HG02678 (cell line): ENCODE data around the gene HSPH1.

Experiments
- ATAC-seq: cut with Tn5 transposase; IDR thresholded peaks from one replicate; pipeline ENCODE4 v1.9.1; 2021; ENCODE audit warnings: mild to moderate bottlenecking, moderate library complexity; ENCODE audit not compliant: unreplicated experiment

The HSPH1 gene

GRCh38 chr13:31133621-31134020 is 28.1 kb downstream of the HSPH1 start:
- ATAC-seq: no peak

GRCh38 chr13:31131470-31131961 is 30.2 kb downstream of the HSPH1 start:
- ATAC-seq: no peak

- ATAC-seq: no peak
Observed at GRCh38 chr13:31129419-31129818, 32.3 kb downstream of the HSPH1 start.

- ATAC-seq: no peak
Observed at GRCh38 chr13:31124204-31124603, 37.5 kb downstream of the HSPH1 start.

GRCh38 chr13:31122544-31123260 is 39.0 kb downstream of the HSPH1 start:
- no peak for ATAC-seq

GRCh38 chr13:31122143-31122542 is 39.6 kb downstream of the HSPH1 start:
- ATAC-seq: no peak

- no peak for ATAC-seq
Observed at GRCh38 chr13:31121379-31122140, 40.1 kb downstream of the HSPH1 start.

- no peak for ATAC-seq
Observed at GRCh38 chr13:31119966-31120700, 41.6 kb downstream of the HSPH1 start.

- ATAC-seq: no peak
Observed at GRCh38 chr13:31119526-31119925, 42.2 kb downstream of the HSPH1 start.

GRCh38 chr13:31116224-31116623 is 45.5 kb downstream of the HSPH1 start:
- ATAC-seq: no peak

- no peak for ATAC-seq
Observed at GRCh38 chr13:31115616-31116015, 46.1 kb downstream of the HSPH1 start.

GRCh38 chr13:31114641-31115040 is 47.1 kb downstream of the HSPH1 start:
- ATAC-seq: no peak

GRCh38 chr13:31111136-31111535 is 50.6 kb downstream of the HSPH1 start:
- ATAC-seq: no peak

- no peak for ATAC-seq
Observed at GRCh38 chr13:31110617-31111016, 51.1 kb downstream of the HSPH1 start.

GRCh38 chr13:31110169-31110568 is 51.5 kb downstream of the HSPH1 start:
- ATAC-seq: no peak

- no peak for ATAC-seq
Observed at GRCh38 chr13:31107109-31107508, 54.6 kb downstream of the HSPH1 start.

GRCh38 chr13:31105856-31106255 is 55.8 kb downstream of the HSPH1 start:
- ATAC-seq: no peak

GRCh38 chr13:31105020-31105795 is 56.5 kb downstream of the HSPH1 start:
- ATAC-seq: no peak

GRCh38 chr13:31102905-31103304 is 58.8 kb downstream of the HSPH1 start:
- ATAC-seq: no peak

- ATAC-seq: no peak
Observed at GRCh38 chr13:31101472-31102170, 60.1 kb downstream of the HSPH1 start.
